Bronchus fibroblast of lung (primary cell): ENCODE measurements around the gene YTHDC1. TPM values are rescaled to one million over a fixed set of nuclear protein-coding genes. Genes with fewer than 3 reads are reported as not detected.

ENCODE experiments used
- total RNA-seq: library from RNA; depleted of rRNA; stranded (reverse); fragments of >200 nt; gene quantifications from 2 replicates; pipeline ENCODE4 v1.2.3, GENCODE V29; 2015

The YTHDC1 gene
- total RNA-seq, result 20.5 and 21.4 TPM in 2 replicates

GRCh38 chr4:68349649-68350360, at the start of gene YTHDC1:
TSS of gene YTHDC1 (minus strand) at chr4:68350090. CDS start at chr4:68349753, 337 bp downstream.

Other genes with a start within 250 kb of the YTHDC1 start
- gene TMPRSS11F, start 220.2 kb downstream of the YTHDC1 start, total RNA-seq, result not detected in 2 replicates
- not detected in 2 replicates for gene TMPRSS11B, start 104.4 kb downstream of the YTHDC1 start, total RNA-seq
- not detected in 2 replicates for gene TMPRSS11E, start 97.4 kb upstream of the YTHDC1 start, total RNA-seq
- gene UGT2B17, start 226.2 kb upstream of the YTHDC1 start, total RNA-seq, result not detected in 2 replicates